SK-N-SH (cell line): Measurements from ENCODE around the gene KCNH4.

Source experiments
- CTCF ChIP-seq: fragments of 200-600 bp; sonication (generic); IDR thresholded peaks from 2 replicates; pipeline ENCODE4 v1.6.1; 2017; ENCODE audit warnings: antibody characterized with exemption, mild to moderate bottlenecking, moderate library complexity
- EP300 ChIP-seq, 2 experiments: IDR thresholded peaks; 2 replicates each; pipeline versions ENCODE4 v1.4.0 to v1.6.1; 2012; ENCODE audit warnings: borderline replicate concordance in 1 of 2, low read depth in 1 of 2, low read length in 1 of 2
- POLR2AphosphoS5 ChIP-seq: IDR thresholded peaks from 2 replicates; pipeline ENCODE4 v1.6.1; 2012; ENCODE audit warnings: low read depth, low read length
- RAD21 ChIP-seq: IDR thresholded peaks from 2 replicates; pipeline ENCODE4 v1.6.1; 2012; ENCODE audit warnings: mild to moderate bottlenecking, low read length
- RFX5 ChIP-seq: IDR thresholded peaks from 2 replicates; pipeline ENCODE4 v1.6.1; 2012; ENCODE audit warnings: mild to moderate bottlenecking, improper control_type of control experiment, low read length
- TF ChIP-seq, protein P1 (sequence below): fragments of 150-350 bp; IDR thresholded peaks from 2 replicates; pipeline ENCODE4 v1.6.1; 2017; ENCODE audit warnings: antibody characterized with exemption, low read length, low read depth, borderline replicate concordance

DNA sequence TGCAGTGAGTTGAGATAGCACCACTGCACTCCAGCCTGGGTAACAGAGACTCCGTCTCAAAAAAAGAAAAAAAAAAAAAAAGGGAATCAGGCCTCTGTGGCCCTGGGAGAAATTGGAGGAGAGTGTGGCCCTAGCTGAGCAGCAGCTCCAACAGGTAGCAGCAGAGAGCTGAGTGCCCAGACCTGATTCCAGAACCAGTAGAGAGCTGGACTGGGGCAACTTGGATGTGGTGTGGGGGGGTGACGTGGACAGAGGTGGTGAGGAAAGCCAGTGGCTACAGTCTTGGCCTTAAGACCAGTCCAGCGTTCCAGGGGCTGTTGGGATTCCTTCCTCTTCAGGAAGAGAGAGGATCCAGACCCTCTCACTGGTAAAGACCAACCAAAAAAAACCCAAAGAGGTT lies 56.7 kb downstream of the KCNH4 start:
- TF ChIP-seq, protein P1, sequence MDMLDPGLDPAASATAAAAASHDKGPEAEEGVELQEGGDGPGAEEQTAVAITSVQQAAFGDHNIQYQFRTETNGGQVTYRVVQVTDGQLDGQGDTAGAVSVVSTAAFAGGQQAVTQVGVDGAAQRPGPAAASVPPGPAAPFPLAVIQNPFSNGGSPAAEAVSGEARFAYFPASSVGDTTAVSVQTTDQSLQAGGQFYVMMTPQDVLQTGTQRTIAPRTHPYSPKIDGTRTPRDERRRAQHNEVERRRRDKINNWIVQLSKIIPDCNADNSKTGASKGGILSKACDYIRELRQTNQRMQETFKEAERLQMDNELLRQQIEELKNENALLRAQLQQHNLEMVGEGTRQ = no peak
- no peak for TF ChIP-seq POLR2AphosphoS5
- TF ChIP-seq CTCF = no peak
- TF ChIP-seq RAD21 = no peak
- no peak for TF ChIP-seq EP300 (IDR thresholded peaks at IDR 0.05; ENCODE audit: borderline replicate concordance in 1 of 2, low read depth in 1 of 2, low read length in 1 of 2)
- no peak for TF ChIP-seq RFX5
